ENCODE data around the gene TMCO4.

Gene TMCO4

GRCh38 chr1:19775317-19775716 lies 24.4 kb downstream of the TMCO4 start:
- no peaks in the 10 kb centered on the region for H3K9me3 ChIP-seq (ENCODE audit: control insufficient read depth, insufficient read depth, low read length)
- no peaks in the 10 kb centered on the region for H3K36me3 ChIP-seq (ENCODE audit: control insufficient read depth, insufficient read depth, low read length)
- peaks cover 28% of the 10 kb centered on the region for H3K27me3 ChIP-seq (ENCODE audit: control insufficient read depth, insufficient read depth, low read length)
- H3K27ac ChIP-seq (ENCODE audit: low read depth, low read length): no peak overlapping the region
- H3K4me1 ChIP-seq (ENCODE audit: control insufficient read depth, insufficient read depth, low read length): no peaks in the 10 kb centered on the region
- no peak overlapping the region for H3K4me3 ChIP-seq (ENCODE audit: low read depth, low read length)
- H3K9ac ChIP-seq (ENCODE audit: low read depth, low read length): no peak overlapping the region

DNA sequence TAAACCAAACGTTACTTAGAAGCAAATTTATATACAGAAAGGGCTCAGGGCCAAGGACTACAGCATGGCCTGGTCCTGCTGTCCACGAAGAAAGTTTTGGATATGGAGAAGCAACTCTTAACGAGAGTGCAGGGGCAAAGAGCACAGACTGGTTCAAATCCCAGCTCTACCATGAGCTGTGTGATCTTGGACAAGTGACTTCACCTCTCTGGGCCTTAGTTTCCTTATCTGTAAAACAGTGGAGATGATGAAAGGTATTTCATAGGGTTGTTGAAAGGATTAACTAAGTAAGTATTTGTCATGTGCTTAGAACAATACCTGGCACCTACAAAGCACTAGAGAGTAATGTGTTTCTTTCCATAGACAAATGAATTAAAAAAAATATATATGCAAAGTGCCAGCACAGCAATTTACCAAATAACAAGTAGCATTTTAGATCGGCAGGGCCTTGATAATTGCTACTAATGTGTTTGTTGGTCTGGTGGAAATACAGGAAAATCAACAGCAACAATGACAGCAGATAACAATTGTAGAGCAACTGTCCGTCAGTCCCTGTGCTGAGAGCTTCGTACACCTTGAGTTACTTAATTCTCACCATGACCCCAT lies 25.4 kb downstream of the TMCO4 start:
- H3K9ac ChIP-seq (ENCODE audit: low read depth, low read length): no peak overlapping the region
- peaks cover 5% of the 10 kb centered on the region for H3K4me1 ChIP-seq (ENCODE audit: control insufficient read depth, insufficient read depth, low read length)
- no peaks in the 10 kb centered on the region for H3K36me3 ChIP-seq (ENCODE audit: control insufficient read depth, insufficient read depth, low read length)

DNA sequence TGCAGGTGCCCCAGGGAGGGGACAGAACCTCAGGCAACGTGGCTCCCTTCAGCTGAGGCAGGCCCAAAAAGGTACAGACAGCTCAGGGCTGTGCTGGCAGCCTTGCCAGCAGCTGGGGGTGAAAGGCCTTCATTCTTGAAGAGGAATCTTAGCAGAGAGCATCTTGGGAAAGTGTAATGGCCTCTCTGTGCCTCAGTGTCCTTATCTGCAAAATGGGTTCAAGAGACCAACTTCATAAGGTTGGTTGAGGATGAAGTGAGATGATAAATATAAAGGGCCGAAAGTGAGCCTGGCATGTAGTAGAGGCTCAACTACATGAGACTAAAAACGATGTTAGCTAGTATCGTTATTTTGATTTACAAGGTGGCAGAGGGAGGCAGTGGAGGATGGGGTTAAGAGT lies 26.2 kb downstream of the TMCO4 start:
- H3K36me3 ChIP-seq (ENCODE audit: control insufficient read depth, insufficient read depth, low read length): no peaks in the 10 kb centered on the region

More for the DNA sequence above, 25.4 kb downstream of the TMCO4 start:
- H3K27ac ChIP-seq (ENCODE audit: low read depth, low read length): no peak overlapping the region
- no peak overlapping the region for H3K4me3 ChIP-seq (ENCODE audit: low read depth, low read length)
- peaks cover 18% of the 10 kb centered on the region for H3K27me3 ChIP-seq (ENCODE audit: control insufficient read depth, insufficient read depth, low read length)
- no peaks in the 10 kb centered on the region for H3K9me3 ChIP-seq (ENCODE audit: control insufficient read depth, insufficient read depth, low read length)

DNA sequence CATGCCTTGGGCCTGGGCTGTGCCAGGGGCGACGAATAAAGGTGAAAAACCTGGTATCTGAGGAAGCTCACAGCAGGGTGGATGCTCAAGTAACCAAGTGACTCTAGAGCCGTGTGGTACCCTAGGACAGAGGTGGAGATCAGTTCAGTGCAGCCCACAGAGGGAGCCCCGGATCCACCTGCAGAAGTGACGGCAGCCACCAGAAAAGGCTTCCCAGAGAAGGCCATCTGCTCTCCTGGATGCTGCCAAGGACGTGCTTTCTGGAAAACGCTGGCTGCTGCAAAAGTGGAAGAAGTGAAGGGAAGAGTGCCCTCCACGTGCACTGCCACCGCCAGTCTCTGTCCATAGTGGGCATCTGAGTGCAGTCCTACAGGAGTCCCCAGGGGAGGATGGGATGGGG lies 27.7 kb downstream of the TMCO4 start:
- Histone ChIP-seq H3K27ac (ENCODE audit: low read depth, low read length) (no peak overlapping the region), H3K4me1 (ENCODE audit: control insufficient read depth, insufficient read depth, low read length) (peaks cover 14% of the 10 kb centered on the region), H3K9ac (ENCODE audit: low read depth, low read length) (no peak overlapping the region), H3K9me3 (ENCODE audit: control insufficient read depth, insufficient read depth, low read length) (no peaks in the 10 kb centered on the region), H3K27me3 (ENCODE audit: control insufficient read depth, insufficient read depth, low read length) (no peaks in the 10 kb centered on the region; the same call in 1 of the 2 replicates), H3K4me3 (ENCODE audit: low read depth, low read length) (no peak overlapping the region), H3K36me3 (ENCODE audit: control insufficient read depth, insufficient read depth, low read length) (no peaks in the 10 kb centered on the region)

More for the DNA sequence above, 26.2 kb downstream of the TMCO4 start:
- Histone ChIP-seq H3K9ac (ENCODE audit: low read depth, low read length) (no peak overlapping the region), H3K9me3 (ENCODE audit: control insufficient read depth, insufficient read depth, low read length) (no peaks in the 10 kb centered on the region), H3K4me1 (ENCODE audit: control insufficient read depth, insufficient read depth, low read length) (peaks cover 13% of the 10 kb centered on the region), H3K4me3 (ENCODE audit: low read depth, low read length) (no peak overlapping the region), H3K27ac (ENCODE audit: low read depth, low read length) (no peak overlapping the region), H3K27me3 (ENCODE audit: control insufficient read depth, insufficient read depth, low read length) (peaks cover 10% of the 10 kb centered on the region)

DNA sequence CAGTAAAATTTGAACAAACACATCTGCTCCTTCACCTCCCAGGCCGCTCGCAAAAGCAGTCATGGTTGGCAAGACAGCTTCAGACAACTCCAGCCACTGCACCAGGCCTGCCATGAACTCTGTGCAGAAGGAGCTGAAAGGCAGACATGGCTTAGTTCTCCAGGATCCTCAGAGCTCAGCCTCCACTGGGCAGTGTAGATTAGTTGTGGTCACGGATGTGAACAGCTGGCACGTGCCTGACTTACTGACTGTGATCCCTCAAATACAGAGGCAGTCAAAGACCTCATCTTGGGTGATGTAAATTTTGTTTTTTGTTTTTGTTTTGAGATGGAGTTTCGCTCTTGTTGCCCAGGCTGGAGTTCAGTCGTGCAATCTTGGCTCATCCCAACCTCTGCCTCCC lies 28.4 kb downstream of the TMCO4 start:
- H3K27ac ChIP-seq (ENCODE audit: low read depth, low read length): no peak overlapping the region
- no peaks in the 10 kb centered on the region for H3K27me3 ChIP-seq (ENCODE audit: control insufficient read depth, insufficient read depth, low read length)
- H3K9ac ChIP-seq (ENCODE audit: low read depth, low read length): no peak overlapping the region
- peaks cover 14% of the 10 kb centered on the region for H3K4me1 ChIP-seq (ENCODE audit: control insufficient read depth, insufficient read depth, low read length)
- no peak overlapping the region for H3K4me3 ChIP-seq (ENCODE audit: low read depth, low read length)
- no peaks in the 10 kb centered on the region for H3K36me3 ChIP-seq (ENCODE audit: control insufficient read depth, insufficient read depth, low read length)
- H3K9me3 ChIP-seq (ENCODE audit: control insufficient read depth, insufficient read depth, low read length): no peaks in the 10 kb centered on the region

DNA sequence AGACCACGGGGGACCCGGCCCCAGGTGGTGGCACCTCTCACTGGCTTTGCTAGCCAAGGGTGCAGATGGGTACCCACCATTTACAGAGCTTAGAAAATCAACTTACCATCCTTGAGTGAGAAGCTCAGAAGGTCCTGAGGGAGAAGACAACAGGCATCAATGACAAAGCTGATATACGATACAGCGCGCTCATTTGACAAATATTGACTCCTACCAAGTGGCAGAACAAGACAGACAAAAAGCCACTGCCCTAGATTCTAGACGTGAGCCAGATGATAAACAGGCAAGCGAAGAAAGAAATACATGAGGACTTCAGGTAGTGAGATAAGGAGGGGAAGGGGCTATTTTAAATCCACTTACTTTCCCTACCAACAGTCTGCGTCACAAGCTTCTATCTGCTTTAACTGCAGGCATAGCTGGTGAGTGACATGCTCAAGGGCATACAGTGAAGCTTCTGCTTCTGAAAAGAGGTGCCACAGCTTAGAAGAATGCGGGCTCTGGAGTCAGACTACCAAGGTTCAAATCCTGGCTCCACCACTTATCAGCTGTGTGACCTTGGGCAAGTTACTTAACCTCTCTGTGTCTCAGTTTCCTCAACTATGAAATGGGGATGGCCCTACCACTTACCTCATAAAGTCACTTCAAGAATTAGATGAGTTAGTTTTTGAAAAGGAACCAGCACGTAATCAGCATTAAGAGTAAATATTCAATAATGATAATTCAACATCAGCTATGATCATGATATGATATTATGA lies 29.1 kb downstream of the TMCO4 start:
- Histone ChIP-seq H3K36me3 (ENCODE audit: control insufficient read depth, insufficient read depth, low read length) (no peaks in the 10 kb centered on the region), H3K27me3 (ENCODE audit: control insufficient read depth, insufficient read depth, low read length) (no peaks in the 10 kb centered on the region), H3K9me3 (ENCODE audit: control insufficient read depth, insufficient read depth, low read length) (no peaks in the 10 kb centered on the region), H3K4me3 (ENCODE audit: low read depth, low read length) (no peak overlapping the region), H3K9ac (ENCODE audit: low read depth, low read length) (no peak overlapping the region), H3K27ac (ENCODE audit: low read depth, low read length) (no peak overlapping the region), H3K4me1 (ENCODE audit: control insufficient read depth, insufficient read depth, low read length) (peaks cover 14% of the 10 kb centered on the region)

- Histone ChIP-seq H3K27ac (ENCODE audit: low read depth, low read length) (no peak overlapping the region), H3K9me3 (ENCODE audit: control insufficient read depth, insufficient read depth, low read length) (no peaks in the 10 kb centered on the region), H3K36me3 (ENCODE audit: control insufficient read depth, insufficient read depth, low read length) (no peaks in the 10 kb centered on the region), H3K9ac (ENCODE audit: low read depth, low read length) (no peak overlapping the region), H3K4me3 (ENCODE audit: low read depth, low read length) (no peak overlapping the region), H3K4me1 (ENCODE audit: control insufficient read depth, insufficient read depth, low read length) (peaks cover 14% of the 10 kb centered on the region), H3K27me3 (ENCODE audit: control insufficient read depth, insufficient read depth, low read length) (no peaks in the 10 kb centered on the region)
Observed at GRCh38 chr1:19769211-19769932, 30.3 kb downstream of the TMCO4 start.

GRCh38 chr1:19768353-19769210 lies 31.1 kb downstream of the TMCO4 start:
- no peak overlapping the region for H3K9ac ChIP-seq (ENCODE audit: low read depth, low read length)
- H3K4me3 ChIP-seq (ENCODE audit: low read depth, low read length): no peak overlapping the region
- H3K4me1 ChIP-seq (ENCODE audit: control insufficient read depth, insufficient read depth, low read length): peaks cover 14% of the 10 kb centered on the region
- H3K9me3 ChIP-seq (ENCODE audit: control insufficient read depth, insufficient read depth, low read length): no peaks in the 10 kb centered on the region
- no peaks in the 10 kb centered on the region for H3K27me3 ChIP-seq (ENCODE audit: control insufficient read depth, insufficient read depth, low read length)
- no peak overlapping the region for H3K27ac ChIP-seq (ENCODE audit: low read depth, low read length)
- H3K36me3 ChIP-seq (ENCODE audit: control insufficient read depth, insufficient read depth, low read length): no peaks in the 10 kb centered on the region

DNA sequence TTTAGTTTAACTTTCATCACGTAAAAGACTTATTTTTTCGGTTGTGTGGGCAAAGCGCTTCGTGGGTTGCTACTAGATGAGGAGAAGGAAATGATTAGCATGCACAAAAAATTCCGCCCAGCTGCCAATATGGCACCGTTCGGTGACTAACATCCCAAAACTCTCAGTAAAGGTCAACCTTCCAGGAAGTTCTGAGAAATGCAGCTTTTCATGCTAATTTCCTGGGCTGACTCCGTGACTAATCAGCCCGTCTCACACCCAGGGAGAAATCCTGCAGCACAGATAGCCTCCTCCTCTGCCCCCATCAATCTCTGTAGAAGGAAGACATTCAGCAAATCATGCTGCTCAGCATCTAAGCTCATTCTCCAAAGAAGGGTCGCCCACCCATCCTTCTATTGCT lies 34.1 kb downstream of the TMCO4 start:
- H3K27ac ChIP-seq (ENCODE audit: low read depth, low read length): peak overlapping the region; percentile 61
- H3K9ac ChIP-seq (ENCODE audit: low read depth, low read length): no peak overlapping the region

GRCh38 chr1:19764848-19765247 lies 34.9 kb downstream of the TMCO4 start:
- Histone ChIP-seq H3K9me3 (ENCODE audit: control insufficient read depth, insufficient read depth, low read length) (no peaks in the 10 kb centered on the region), H3K27me3 (ENCODE audit: control insufficient read depth, insufficient read depth, low read length) (no peaks in the 10 kb centered on the region), H3K4me1 (ENCODE audit: control insufficient read depth, insufficient read depth, low read length) (peaks cover 14% of the 10 kb centered on the region), H3K36me3 (ENCODE audit: control insufficient read depth, insufficient read depth, low read length) (no peaks in the 10 kb centered on the region), H3K9ac (ENCODE audit: low read depth, low read length) (no peak overlapping the region), H3K27ac (ENCODE audit: low read depth, low read length) (no peak overlapping the region), H3K4me3 (ENCODE audit: low read depth, low read length) (no peak overlapping the region)

More for the DNA sequence above, 34.1 kb downstream of the TMCO4 start:
- Histone ChIP-seq H3K4me3 (ENCODE audit: low read depth, low read length) (no peak overlapping the region), H3K27me3 (ENCODE audit: control insufficient read depth, insufficient read depth, low read length) (no peaks in the 10 kb centered on the region), H3K9me3 (ENCODE audit: control insufficient read depth, insufficient read depth, low read length) (no peaks in the 10 kb centered on the region), H3K36me3 (ENCODE audit: control insufficient read depth, insufficient read depth, low read length) (no peaks in the 10 kb centered on the region), H3K4me1 (ENCODE audit: control insufficient read depth, insufficient read depth, low read length) (peaks cover 14% of the 10 kb centered on the region)
